OCI-LY7 (cell line): ENCODE results near the gene KCNJ14. TPM values are rescaled to one million over a fixed set of nuclear protein-coding genes. Genes with fewer than 3 reads are reported as not detected.

Experiments
- BruUV-seq: library from RNA; stranded (reverse); fragments of 400-500 nt; replicated peaks from 2 replicates; lab custom pipeline; 2021; lab: Mats Ljungman, UMichigan
- CTCF ChIA-PET: fragments of 300-600 bp; sonication (Branson Sonifier 250); formaldehyde crosslinking; loops from one replicate; lab custom pipeline; 2022; ENCODE audit warnings: antibody characterized with exemption; ENCODE audit not compliant: unreplicated experiment; lab: Charles Lee
- POLR2A ChIA-PET: fragments of 300-600 bp; sonication (Branson Sonifier 250); formaldehyde crosslinking; loops from one replicate; lab custom pipeline; 2022; ENCODE audit warnings: antibody characterized with exemption; lab: Charles Lee
- DNase-seq: peaks from one replicate; pipeline ENCODE4 v3.0.0-alpha.2; 2015; ENCODE audit warnings: low spot score
- H2AFZ ChIP-seq: fragments of 200-600 bp; sonication (generic), shearing (Covaris generic); 2 replicates; pipeline ENCODE4 v1.6.1; 2014; ENCODE audit warnings: mild to moderate bottlenecking, antibody characterized with exemption, low read length, moderate library complexity
- H3K27ac ChIP-seq: fragments of 200-600 bp; sonication (generic); 2 replicates; pipeline ENCODE4 v1.5.1; 2014; ENCODE audit warnings: mixed run types, low read depth, mild to moderate bottlenecking, moderate library complexity, low read length, inconsistent platforms; ENCODE audit not compliant: poor library complexity, severe bottlenecking
- H3K36me3 ChIP-seq: fragments of 200-600 bp; sonication (generic); 2 replicates; pipeline ENCODE4 v1.6.1; 2014; ENCODE audit warnings: mild to moderate bottlenecking, antibody characterized with exemption, low read length, moderate library complexity, mixed read lengths; ENCODE audit not compliant: insufficient read depth
- H3K4me1 ChIP-seq: fragments of 200-600 bp; sonication (generic); 2 replicates; pipeline ENCODE4 v1.5.1; 2014; ENCODE audit warnings: mild to moderate bottlenecking, low read length; ENCODE audit not compliant: insufficient read depth, poor library complexity, severe bottlenecking
- H3K4me2 ChIP-seq: fragments of 200-600 bp; sonication (generic); 2 replicates; pipeline ENCODE4 v1.6.1; 2014; ENCODE audit warnings: mild to moderate bottlenecking, low read length
- H3K4me3 ChIP-seq: fragments of 200-600 bp; sonication (generic); 2 replicates; pipeline ENCODE4 v1.5.1; 2014; ENCODE audit warnings: mild to moderate bottlenecking, low read depth, low read length; ENCODE audit not compliant: poor library complexity, severe bottlenecking
- H3K79me2 ChIP-seq: fragments of 200-600 bp; sonication (generic); 2 replicates; pipeline ENCODE4 v1.6.1; 2016; ENCODE audit warnings: low read depth, mild to moderate bottlenecking, low read length, moderate library complexity, mixed read lengths; ENCODE audit not compliant: insufficient read depth
- H3K9me2 ChIP-seq: fragments of 200-600 bp; sonication (generic); 2 replicates; pipeline ENCODE4 v1.6.1; 2016; ENCODE audit warnings: mild to moderate bottlenecking, low read length, mixed read lengths; ENCODE audit not compliant: insufficient read depth
- H3K9me3 ChIP-seq: fragments of 200-600 bp; sonication (generic); 2 replicates; pipeline ENCODE4 v1.6.1; 2014; ENCODE audit warnings: mild to moderate bottlenecking, mixed run types, low read length, mixed read lengths
- H4K20me1 ChIP-seq: fragments of 200-600 bp; sonication (generic); 2 replicates; pipeline ENCODE4 v1.6.1; 2014; ENCODE audit warnings: mild to moderate bottlenecking, antibody characterized with exemption, low read length, moderate library complexity, mixed read lengths; ENCODE audit not compliant: insufficient read depth
- EZH2phosphoT487 ChIP-seq: fragments of 200-600 bp; sonication (generic); IDR thresholded peaks from 2 replicates; pipeline ENCODE4 v1.6.1; 2018; ENCODE audit warnings: low read depth, borderline replicate concordance, mild to moderate bottlenecking, mixed run types, antibody characterized with exemption, low read length, moderate library complexity, mixed read lengths
- intact Hi-C: fragments of 100-400 bp; cut with micrococcal nuclease; formaldehyde crosslinking; loops from one replicate; pipeline ENCODE4 v1.10.0; 2022; ENCODE audit not compliant: unreplicated experiment
- total RNA-seq, 2 experiments: library from RNA; depleted of rRNA in 1 of 2; stranded (reverse); fragments of >200 nt in 1 of 2; shearing (Covaris generic) in 1 of 2; gene quantifications; 2 replicates each; pipeline ENCODE4 v1.2.3, GENCODE V29; 2014 to 2022
- TF ChIP-seq, protein P1 (sequence below): fragments of 200-600 bp; sonication (generic); conservative IDR thresholded peaks from 2 replicates; pipeline ENCODE4 v1.5.1; 2014; ENCODE audit warnings: mild to moderate bottlenecking, antibody characterized with exemption, low read length, moderate library complexity, mixed read lengths

Gene KCNJ14
- total RNA-seq, 2 experiments from 2014 or later: 0.85 to 2.6 TPM

GRCh38 chr19:48512504-48513288 is 57.3 kb downstream of the KCNJ14 start:
- peak overlapping the region; percentile 68 for H3K27ac ChIP-seq
- no peaks in the 10 kb centered on the region for H3K9me2 ChIP-seq
- H3K4me3 ChIP-seq: peak overlapping the region; percentile 79
- peak overlapping the region; percentile 96; the same call in 1 of the 2 replicates for H2AFZ ChIP-seq
- TF ChIP-seq, protein P1, sequence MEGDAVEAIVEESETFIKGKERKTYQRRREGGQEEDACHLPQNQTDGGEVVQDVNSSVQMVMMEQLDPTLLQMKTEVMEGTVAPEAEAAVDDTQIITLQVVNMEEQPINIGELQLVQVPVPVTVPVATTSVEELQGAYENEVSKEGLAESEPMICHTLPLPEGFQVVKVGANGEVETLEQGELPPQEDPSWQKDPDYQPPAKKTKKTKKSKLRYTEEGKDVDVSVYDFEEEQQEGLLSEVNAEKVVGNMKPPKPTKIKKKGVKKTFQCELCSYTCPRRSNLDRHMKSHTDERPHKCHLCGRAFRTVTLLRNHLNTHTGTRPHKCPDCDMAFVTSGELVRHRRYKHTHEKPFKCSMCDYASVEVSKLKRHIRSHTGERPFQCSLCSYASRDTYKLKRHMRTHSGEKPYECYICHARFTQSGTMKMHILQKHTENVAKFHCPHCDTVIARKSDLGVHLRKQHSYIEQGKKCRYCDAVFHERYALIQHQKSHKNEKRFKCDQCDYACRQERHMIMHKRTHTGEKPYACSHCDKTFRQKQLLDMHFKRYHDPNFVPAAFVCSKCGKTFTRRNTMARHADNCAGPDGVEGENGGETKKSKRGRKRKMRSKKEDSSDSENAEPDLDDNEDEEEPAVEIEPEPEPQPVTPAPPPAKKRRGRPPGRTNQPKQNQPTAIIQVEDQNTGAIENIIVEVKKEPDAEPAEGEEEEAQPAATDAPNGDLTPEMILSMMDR: no peak
- no peak for TF ChIP-seq EZH2phosphoT487
- no TSS peak for BruUV-seq
- no peaks in the 10 kb centered on the region for H4K20me1 ChIP-seq
- DNase-seq: no peak
- POLR2A ChIA-PET: no interaction called here
- H3K36me3 ChIP-seq: no peaks in the 10 kb centered on the region
- H3K4me2 ChIP-seq: peak overlapping the region; percentile 82
- peaks cover 33% of the 10 kb centered on the region for H3K4me1 ChIP-seq
- intact Hi-C loops: no loop called here
- no peaks in the 10 kb centered on the region for H3K9me3 ChIP-seq
- no peaks in the 10 kb centered on the region for H3K79me2 ChIP-seq
- CTCF ChIA-PET: no interaction called here

GRCh38 chr19:48513289-48514122 is 58.1 kb downstream of the KCNJ14 start:
- peak overlapping the region; percentile 68 for H3K27ac ChIP-seq
- no peaks in the 10 kb centered on the region for H4K20me1 ChIP-seq
- H3K9me3 ChIP-seq: no peaks in the 10 kb centered on the region
- BruUV-seq: no TSS peak
- POLR2A ChIA-PET: interaction anchor here (1.0 kb wide), 1 partner anchor 150 kb away, joined by 3 read pairs; the partner anchor contains the start of genes SYNGR4 and TMEM143
- peak overlapping the region; percentile 96 for H2AFZ ChIP-seq
- peaks cover 33% of the 10 kb centered on the region for H3K4me1 ChIP-seq
- no peaks in the 10 kb centered on the region for H3K9me2 ChIP-seq
- H3K79me2 ChIP-seq: no peaks in the 10 kb centered on the region
- no peaks in the 10 kb centered on the region for H3K36me3 ChIP-seq
- TF ChIP-seq EZH2phosphoT487: no peak
- TF ChIP-seq, protein P1: no peak
- H3K4me2 ChIP-seq: peak overlapping the region; percentile 82
- intact Hi-C loops: no loop called here
- peak; percentile 89 for DNase-seq
- H3K4me3 ChIP-seq: peak overlapping the region; percentile 79
- CTCF ChIA-PET: interaction anchor here (0.5 kb wide), 2 partner anchors 11 to 231 kb away, joined by 4 to 5 read pairs; no protein-coding TSS in a partner anchor
